Naive B cell (primary cell): ENCODE data around the gene SOD2. TPM values are rescaled to one million over a fixed set of nuclear protein-coding genes. Genes with fewer than 3 reads are reported as not detected.
"Not testable (repeated sequence)": the region's sequence is repeated elsewhere in the genome, so short reads cannot be mapped to it uniquely, and the experiment has no call there.

Experiments
- ATAC-seq, 2 donors: fragments of 150-1000 bp; cut with Tn5 transposase; 2 replicates each; pipeline ENCODE4 v1.10.0; 2021; ENCODE audit warnings: low read depth in 2 of 2, mild to moderate bottlenecking in 2 of 2, moderate library complexity in 2 of 2
- DNase-seq: peaks from one replicate; pipeline ENCODE4 v3.0.0; 2022
- H3K27ac Mint-ChIP-seq, 6 donors: one replicate each; pipeline ENCODE4 v1.8.0; 2020 to 2022; ENCODE audit warnings: mild to moderate bottlenecking in 6 of 6, mixed read lengths in 6 of 6, moderate library complexity in 5 of 6, inconsistent platforms in 2 of 6
- H3K27me3 Mint-ChIP-seq, 3 donors: one replicate each; pipeline ENCODE4 v1.8.0; 2021 to 2022; ENCODE audit warnings: mixed read lengths in 3 of 3, mild to moderate bottlenecking in 1 of 3
- H3K36me3 Mint-ChIP-seq, 2 donors: one replicate each; pipeline ENCODE4 v1.8.0; 2020 to 2022; ENCODE audit warnings: mixed read lengths in 2 of 2, inconsistent platforms in 1 of 2, mild to moderate bottlenecking in 1 of 2
- H3K4me1 Mint-ChIP-seq, 3 donors: one replicate each; pipeline ENCODE4 v1.8.0; 2020 to 2022; ENCODE audit warnings: mixed read lengths in 3 of 3, inconsistent platforms in 1 of 3, mild to moderate bottlenecking in 1 of 3, moderate library complexity in 1 of 3
- H3K4me3 Mint-ChIP-seq, 8 donors: one replicate each; pipeline ENCODE4 v1.8.0; 2020 to 2022; ENCODE audit warnings: mild to moderate bottlenecking in 8 of 8, mixed read lengths in 8 of 8, moderate library complexity in 8 of 8, inconsistent platforms in 2 of 8
- H3K9me3 Mint-ChIP-seq, 7 donors: one replicate each; pipeline ENCODE4 v1.8.0; 2020 to 2022; ENCODE audit warnings: mixed read lengths in 7 of 7, mild to moderate bottlenecking in 5 of 7, inconsistent platforms in 2 of 7, moderate library complexity in 1 of 7
- polyA plus RNA-seq, 6 donors: library from polyadenylated mRNA; unstranded; fragments of 300-500 nt; fragmentation: Illumina TruSeq; gene quantifications; one replicate each; pipeline ENCODE4 v1.2.3, GENCODE V29; 2021; ENCODE audit warnings: low read depth in 6 of 6

The SOD2 gene
- polyA plus RNA-seq, 6 donors from 2014 or later, result 74.3 to 99.4 (median 83.2) TPM

DNA sequence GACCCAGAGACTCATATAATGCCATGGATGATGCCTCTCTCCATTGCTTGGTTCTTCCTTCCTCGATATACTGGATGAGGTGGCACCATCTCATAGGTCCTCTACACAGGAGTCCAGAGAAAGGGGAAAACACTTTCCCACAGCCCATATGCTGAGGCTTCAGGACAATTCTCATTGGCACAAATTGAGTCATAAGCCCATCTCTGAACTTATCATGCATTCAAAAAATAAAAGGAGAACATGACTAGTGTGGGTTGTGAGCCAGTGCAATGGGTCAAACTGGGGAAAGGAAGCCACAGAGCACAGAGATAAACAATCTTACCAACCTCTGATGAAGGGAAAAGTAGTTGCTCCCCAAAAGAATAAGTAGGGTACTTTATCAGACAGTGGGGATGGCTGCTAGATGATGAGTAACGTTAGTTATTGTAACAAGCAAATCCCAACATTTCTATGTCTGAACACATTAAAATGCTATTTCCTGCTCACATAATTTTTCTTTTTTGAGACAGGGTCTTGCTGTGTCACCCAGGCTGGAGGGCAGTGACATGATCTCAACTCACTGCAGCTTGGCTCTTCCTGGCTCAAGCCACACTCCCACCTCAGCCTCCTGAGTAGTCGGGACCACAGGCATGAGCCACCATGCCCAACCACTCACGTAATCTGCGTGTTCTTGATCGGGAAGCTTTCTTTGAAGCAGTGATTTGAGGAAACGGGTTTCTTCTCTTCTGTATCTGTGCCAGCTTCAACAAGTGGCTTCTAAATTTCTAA, 27.0 kb downstream of the SOD2 start:
- no peak overlapping the region for H3K27ac Mint-ChIP-seq
- H3K36me3 Mint-ChIP-seq, result peaks cover 17 to 22% of the 10 kb centered on the region in 2 donors
- ATAC-seq (no peak), DNase-seq (no peak)
- no peak overlapping the region for H3K4me3 Mint-ChIP-seq
- H3K27me3 Mint-ChIP-seq, result no peaks in the 10 kb centered on the region
- no peaks in the 10 kb centered on the region for H3K4me1 Mint-ChIP-seq
- H3K9me3 Mint-ChIP-seq, result peaks cover 0 to 31% (median 8%) of the 10 kb centered on the region in 7 donors

DNA sequence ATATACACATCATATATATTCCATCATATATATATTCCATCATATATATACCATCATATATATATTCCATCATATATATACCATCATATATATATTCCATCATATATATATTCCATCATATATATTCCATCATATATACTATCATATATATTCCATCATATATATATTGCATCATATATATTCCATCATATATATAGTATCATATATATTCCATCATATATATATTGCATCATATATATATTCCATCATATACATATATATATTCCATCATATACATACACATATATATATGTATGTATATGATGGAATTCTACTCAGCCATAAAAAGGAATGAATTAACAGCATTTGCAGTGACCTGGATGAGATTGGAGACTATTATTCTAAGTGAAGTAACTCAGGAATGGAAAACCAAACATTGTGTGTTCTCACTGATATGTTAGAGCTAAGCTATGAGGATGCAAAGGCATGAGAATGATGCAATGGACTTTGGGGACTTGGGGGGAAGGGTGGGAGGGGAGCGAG, 29.6 kb downstream of the SOD2 start:
- DNase-seq, ATAC-seq, H3K4me3 Mint-ChIP-seq, H3K4me1 Mint-ChIP-seq, H3K27me3 Mint-ChIP-seq, H3K27ac Mint-ChIP-seq: not testable (repeated sequence)
- Mint-ChIP-seq H3K9me3 (peaks cover 0 to 19% (median 8%) of the 10 kb centered on the region in 7 donors), H3K36me3 (peaks cover 14 to 18% of the 10 kb centered on the region in 2 donors)

DNA sequence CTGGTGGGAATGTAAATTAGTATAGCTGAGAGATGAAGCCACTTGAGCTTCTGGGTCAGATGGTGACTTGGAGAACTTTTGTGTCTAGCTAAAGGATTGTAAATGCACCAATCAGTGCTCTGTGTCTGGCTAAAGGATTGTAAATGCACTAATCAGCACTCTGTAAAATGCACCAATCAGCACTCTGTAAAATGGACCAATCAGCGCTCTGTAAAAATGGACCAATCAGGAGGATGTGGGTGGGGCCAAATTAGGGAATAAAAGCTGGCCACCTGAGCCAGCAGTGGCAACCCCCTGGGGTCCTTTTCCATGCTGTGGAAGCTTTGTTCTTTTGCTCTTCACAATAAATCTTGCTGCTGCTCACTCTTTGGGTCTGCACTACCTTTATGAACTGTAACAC, 31.1 kb downstream of the SOD2 start:
- Mint-ChIP-seq H3K36me3 (peaks cover 17 to 18% of the 10 kb centered on the region in 2 donors), H3K9me3 (peaks cover 0 to 20% (median 12%) of the 10 kb centered on the region in 7 donors)
- not testable (repeated sequence) for H3K4me1 Mint-ChIP-seq, H3K27me3 Mint-ChIP-seq, H3K27ac Mint-ChIP-seq, DNase-seq, ATAC-seq, H3K4me3 Mint-ChIP-seq

GRCh38 chr6:159655409-159655988, 37.5 kb downstream of the SOD2 start:
- no peak overlapping the region for H3K4me3 Mint-ChIP-seq
- H3K36me3 Mint-ChIP-seq, result peaks cover 8% of the 10 kb centered on the region in 2 donors
- H3K27me3 Mint-ChIP-seq, result no peaks in the 10 kb centered on the region
- H3K4me1 Mint-ChIP-seq, result peaks cover 0 to 5% (median 0%) of the 10 kb centered on the region in 3 donors
- DNase-seq (no peak), ATAC-seq (no peak)
- H3K9me3 Mint-ChIP-seq, result peaks cover 0 to 9% (median 6%) of the 10 kb centered on the region in 7 donors
- peak overlapping the region in 2 of 6 donors; percentile 15 to 89 for H3K27ac Mint-ChIP-seq

GRCh38 chr6:159654483-159655098, 38.5 kb downstream of the SOD2 start:
- Mint-ChIP-seq H3K4me1 (peaks cover 0 to 5% (median 0%) of the 10 kb centered on the region in 3 donors), H3K9me3 (peaks cover 0 to 9% (median 0%) of the 10 kb centered on the region in 7 donors), H3K36me3 (peaks cover 2 to 8% of the 10 kb centered on the region in 2 donors), H3K27me3 (no peaks in the 10 kb centered on the region), H3K4me3 (no peak overlapping the region), H3K27ac (peak overlapping the region in 1 of 6 donors; percentile 90)
- peak in 1 of 2 donors; percentile 59 for ATAC-seq
- DNase-seq, result peak; percentile 35

DNA sequence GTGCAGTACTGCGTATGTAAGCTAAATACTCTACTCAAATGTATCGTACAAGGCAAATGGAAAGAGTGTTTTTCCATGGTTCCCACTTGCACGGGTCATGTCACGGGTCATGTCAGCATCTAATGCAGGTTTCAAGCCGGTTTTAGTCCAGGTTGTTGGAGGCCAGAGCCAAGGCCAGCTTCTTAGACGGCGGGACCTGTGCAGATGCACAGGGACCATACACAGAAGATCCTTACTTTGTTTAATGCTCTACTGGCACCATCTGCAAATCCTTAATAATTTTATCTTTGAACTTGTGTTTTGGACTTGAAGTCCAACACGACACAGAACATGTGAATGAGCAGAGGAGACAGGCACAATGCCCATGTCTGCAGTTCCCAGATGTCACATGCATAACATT, 42.7 kb downstream of the SOD2 start:
- H3K4me1 Mint-ChIP-seq, result peaks cover 0 to 5% (median 0%) of the 10 kb centered on the region in 3 donors
- ATAC-seq, result no peak
- H3K36me3 Mint-ChIP-seq, result no peaks in the 10 kb centered on the region
- no peak for DNase-seq
- no peak overlapping the region for H3K27ac Mint-ChIP-seq
- H3K9me3 Mint-ChIP-seq, result peaks cover 0 to 1% (median 0%) of the 10 kb centered on the region in 7 donors
- no peak overlapping the region for H3K4me3 Mint-ChIP-seq
- no peaks in the 10 kb centered on the region for H3K27me3 Mint-ChIP-seq

GRCh38 chr6:159649441-159649840, 43.6 kb downstream of the SOD2 start:
- H3K36me3 Mint-ChIP-seq, result no peaks in the 10 kb centered on the region
- H3K27ac Mint-ChIP-seq, result peak overlapping the region in 1 of 6 donors; percentile 0
- H3K9me3 Mint-ChIP-seq, result peaks cover 0 to 1% (median 0%) of the 10 kb centered on the region in 7 donors
- DNase-seq, result no peak
- H3K4me1 Mint-ChIP-seq, result peaks cover 0 to under 1% (median 0%) of the 10 kb centered on the region in 3 donors
- no peak overlapping the region for H3K4me3 Mint-ChIP-seq
- no peaks in the 10 kb centered on the region for H3K27me3 Mint-ChIP-seq
- no peak for ATAC-seq

DNA sequence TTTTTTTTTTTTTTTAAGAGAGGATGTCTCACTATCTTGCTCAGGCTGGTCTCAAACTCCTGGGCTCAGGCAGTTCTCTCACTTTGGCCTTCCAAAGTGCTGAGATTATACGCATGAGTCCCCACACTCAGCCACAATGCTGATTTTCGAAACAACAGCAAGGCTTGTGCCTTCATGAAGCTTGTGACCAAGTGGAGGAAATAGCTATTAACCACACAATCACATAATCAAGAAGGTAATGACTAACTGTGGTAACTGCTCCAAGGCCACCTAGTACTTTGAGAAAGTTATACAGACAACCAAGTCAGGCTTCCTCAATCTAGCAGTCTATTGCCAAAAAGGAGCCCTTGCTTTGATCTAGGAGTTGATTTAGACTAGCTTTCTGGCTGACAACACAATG, 46.3 kb downstream of the SOD2 start:
- Mint-ChIP-seq H3K27ac (no peak overlapping the region), H3K4me3 (peak overlapping the region in 1 of 8 donors; percentile 51), H3K9me3 (peaks cover 0 to 8% (median under 1%) of the 10 kb centered on the region in 7 donors), H3K36me3 (peaks cover 0 to 2% of the 10 kb centered on the region in 2 donors), H3K4me1 (no peaks in the 10 kb centered on the region), H3K27me3 (no peaks in the 10 kb centered on the region)
- DNase-seq, result no peak
- ATAC-seq, result no peak

DNA sequence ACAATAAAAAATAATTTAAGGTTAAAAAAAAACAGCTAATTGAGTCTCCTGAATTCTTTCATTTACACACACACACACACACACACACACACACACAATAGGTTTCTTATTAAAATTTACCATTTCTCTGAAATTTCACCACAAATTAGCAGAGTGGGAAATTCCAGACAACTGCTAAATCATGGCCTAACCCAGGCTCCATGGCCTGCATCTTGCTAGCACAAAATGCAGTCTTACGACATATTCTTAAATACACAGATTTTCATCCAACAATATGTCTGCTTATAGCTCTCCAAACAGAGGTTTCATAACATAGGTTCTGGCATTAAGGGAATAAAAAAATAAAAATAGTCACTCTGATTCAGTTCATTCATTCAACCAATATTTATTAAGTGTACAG, 46.9 kb downstream of the SOD2 start:
- ATAC-seq (no peak), DNase-seq (no peak)
- Mint-ChIP-seq H3K9me3 (peaks cover 0 to 14% (median 5%) of the 10 kb centered on the region in 7 donors), H3K27me3 (no peaks in the 10 kb centered on the region), H3K4me1 (no peaks in the 10 kb centered on the region), H3K36me3 (peaks cover 2 to 9% of the 10 kb centered on the region in 2 donors), H3K4me3 (no peak overlapping the region), H3K27ac (no peak overlapping the region)

- no peak for ATAC-seq
- Mint-ChIP-seq H3K4me3 (no peak overlapping the region), H3K4me1 (no peaks in the 10 kb centered on the region), H3K27ac (no peak overlapping the region), H3K9me3 (peaks cover 0 to 19% (median 8%) of the 10 kb centered on the region in 7 donors), H3K27me3 (no peaks in the 10 kb centered on the region), H3K36me3 (peaks cover 7 to 13% of the 10 kb centered on the region in 2 donors)
- no peak for DNase-seq
Observed at GRCh38 chr6:159645640-159646039, 47.4 kb downstream of the SOD2 start.

Other genes with a start within 250 kb of the SOD2 start
- 100 to 1,000 TPM; 142 to 203 (median 152) TPM for gene WTAP, start 34.3 kb upstream of the SOD2 start, polyA plus RNA-seq
- gene ACAT2, start 68.8 kb upstream of the SOD2 start, polyA plus RNA-seq, result 10 to 100 TPM; 20.8 to 39.8 (median 27.8) TPM
- 10 to 100 TPM; 69.6 to 86.2 (median 73.3) TPM for gene TCP1, start 96.4 kb upstream of the SOD2 start, polyA plus RNA-seq
- gene MRPL18, start 97.2 kb upstream of the SOD2 start, polyA plus RNA-seq, result 100 to 1,000 TPM in 2 of 6 donors, 10 to 100 TPM in 4; 51.6 to 124 (median 86.4) TPM
- gene PNLDC1, start 107.0 kb upstream of the SOD2 start, polyA plus RNA-seq, result not detected
- not detected for gene MAS1, start 197.7 kb upstream of the SOD2 start, polyA plus RNA-seq